Measurements from ENCODE around the gene PPP4R4.
A peak's percentile ranks its signal among the peaks of the same experiment; 100 is the strongest.

PPP4R4 gene

GRCh38 chr14:94173885-94174603 is at the start of gene PPP4R4:
PPP4R4 (plus strand) TSS chr14:94174322; CDS start chr14:94174466, 144 bp downstream.
- peak; percentile 89 to 91 for DNase-seq

- no peak for DNase-seq
Measured at GRCh38 chr14:94124582-94125377, 49.3 kb upstream of the PPP4R4 start.

GRCh38 chr14:94125659-94126418 is 48.3 kb upstream of the PPP4R4 start:
- no peak for DNase-seq

- no peak for DNase-seq
Measured at GRCh38 chr14:94126419-94126677, 47.8 kb upstream of the PPP4R4 start.

- no peak for DNase-seq
Measured at GRCh38 chr14:94126800-94127199, 47.3 kb upstream of the PPP4R4 start.

- no peak for DNase-seq
Measured at GRCh38 chr14:94127330-94127729, 46.8 kb upstream of the PPP4R4 start.

- DNase-seq: no peak
Measured at GRCh38 chr14:94128216-94128839, 45.8 kb upstream of the PPP4R4 start.

GRCh38 chr14:94129111-94129757 is 44.9 kb upstream of the PPP4R4 start, which contains the start of gene IFI27L2:
IFI27L2 (minus strand) TSS chr14:94129604; CDS start chr14:94129564, 40 bp downstream.
- peak; percentile 66 to 75 for DNase-seq

GRCh38 chr14:94129758-94130414 is 44.2 kb upstream of the PPP4R4 start:
- peak in 1 of 2 donors; percentile 29 for DNase-seq

- peak; percentile 58 to 83 for DNase-seq
Measured at GRCh38 chr14:94132285-94132887, 41.7 kb upstream of the PPP4R4 start.

GRCh38 chr14:94135476-94135875 is 38.6 kb upstream of the PPP4R4 start:
- no peak for DNase-seq

GRCh38 chr14:94136575-94137331 is 37.4 kb upstream of the PPP4R4 start:
- DNase-seq: peak; percentile 78 to 85

GRCh38 chr14:94138251-94138650 is 35.9 kb upstream of the PPP4R4 start:
- no peak for DNase-seq

GRCh38 chr14:94139006-94139405 is 35.1 kb upstream of the PPP4R4 start:
- no peak for DNase-seq

- no peak for DNase-seq
Measured at GRCh38 chr14:94139421-94139820, 34.7 kb upstream of the PPP4R4 start.

GRCh38 chr14:94142247-94142646 is 31.9 kb upstream of the PPP4R4 start:
- DNase-seq: no peak

- no peak for DNase-seq
Measured at GRCh38 chr14:94142836-94143235, 31.3 kb upstream of the PPP4R4 start.

- no peak for DNase-seq
Measured at GRCh38 chr14:94143239-94143638, 30.9 kb upstream of the PPP4R4 start.

- DNase-seq: no peak
Measured at GRCh38 chr14:94143711-94144110, 30.4 kb upstream of the PPP4R4 start.

GRCh38 chr14:94144765-94145164 is 29.4 kb upstream of the PPP4R4 start:
- DNase-seq: no peak

Measured in CD4-positive, alpha-beta T cell treated with Interleukin-1 beta for 1 hour (primary cell).